Endothelial cell of hepatic sinusoid (primary cell): ENCODE results near the gene RGS4.
"Not testable (repeated sequence)": the region's sequence is repeated elsewhere in the genome, so short reads cannot be mapped to it uniquely, and the experiment has no call there.

Source experiments
- in situ Hi-C: cut with HindIII; loops from 2 replicates; pipeline ENCODE4 v1.10.0; 2017; ENCODE audit warnings: low sequenced_read_pairs

The RGS4 gene

GRCh38 chr1:163066168-163066567 lies 3.0 kb upstream of the RGS4 start:
- in situ Hi-C loops = loop anchor here (25.0 kb wide), 1 partner anchor 204 kb away; the partner anchor contains the start of gene CCDC190

DNA sequence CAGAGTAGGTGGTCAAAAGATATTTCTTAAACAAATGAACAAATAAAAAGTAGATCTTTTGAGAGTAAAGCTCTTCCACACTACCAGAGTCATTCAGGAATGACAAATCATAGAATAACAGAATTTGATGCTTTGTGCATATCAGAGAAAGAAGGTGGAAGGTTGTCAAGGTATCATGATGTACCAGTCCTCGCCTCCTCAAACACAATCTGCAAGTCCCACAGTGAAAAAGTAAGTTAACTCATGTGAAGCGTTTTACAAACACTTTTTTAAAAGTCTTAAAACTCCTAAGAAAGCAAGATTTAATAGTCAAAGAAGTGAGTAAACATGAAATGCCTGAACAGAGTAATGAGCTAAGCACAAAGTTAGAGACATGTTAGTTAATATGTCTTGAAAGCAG lies 2.5 kb upstream of the RGS4 start:
- in situ Hi-C loops = loop anchor here (25.0 kb wide), 1 partner anchor 204 kb away; the partner anchor contains the start of gene CCDC190

DNA sequence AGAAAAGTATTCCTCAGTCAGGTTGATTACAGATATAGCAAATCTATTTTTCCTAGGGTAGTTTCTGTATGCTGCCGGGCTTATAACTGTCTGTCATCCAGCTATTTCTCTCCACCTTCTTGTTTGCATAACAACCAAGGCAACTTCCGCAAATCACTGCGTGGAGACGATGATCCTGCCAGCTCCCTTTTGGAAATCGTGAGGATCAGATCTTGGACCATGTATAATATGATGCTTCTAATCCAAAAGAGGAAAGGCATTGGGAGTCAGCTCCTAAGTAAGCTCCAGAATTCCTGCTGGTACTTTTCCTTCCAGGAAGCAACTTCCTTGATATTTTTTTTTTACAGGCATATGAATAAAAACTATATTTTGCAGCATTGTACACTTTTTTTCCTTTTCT lies 445 bp upstream of the RGS4 start:
- in situ Hi-C loops = loop anchor here (25.0 kb wide), 1 partner anchor 206 kb away; the partner anchor contains the start of gene CCDC190

DNA sequence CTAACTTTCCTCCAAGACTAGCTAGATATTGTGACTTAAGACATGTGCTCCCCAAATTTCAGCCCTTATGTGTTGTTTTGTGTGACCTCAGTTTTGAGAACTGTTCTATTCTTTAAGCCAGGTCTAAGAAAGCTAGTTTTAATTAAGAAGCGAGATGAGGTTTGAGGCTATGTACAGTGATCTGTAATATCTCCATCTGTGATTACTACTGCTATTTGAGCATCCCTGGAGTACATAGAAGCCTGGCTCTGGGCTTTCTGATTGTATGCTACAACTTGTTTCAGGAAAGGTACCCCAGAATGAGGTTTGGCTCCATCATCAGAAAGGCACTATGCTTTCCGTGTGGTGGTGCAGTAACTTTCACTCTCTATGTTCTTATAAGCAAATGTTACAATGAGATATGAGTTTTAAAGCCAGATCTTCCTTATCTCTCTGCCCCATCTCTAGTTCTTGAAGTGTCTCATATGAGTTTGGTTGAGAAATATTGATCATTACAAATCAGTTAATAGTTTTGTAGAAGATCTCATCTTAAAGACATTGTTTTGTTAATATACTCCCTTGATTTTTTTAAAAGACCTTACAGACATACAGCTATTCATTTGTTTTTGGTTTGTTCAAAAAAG lies 605 bp downstream of the RGS4 start:
- in situ Hi-C loops = loop anchor here (5.0 to 25.0 kb wide), 2 partner anchors 108 to 207 kb away; partner anchors contain the start of gene CCDC190

GRCh38 chr1:163071405-163072255 lies 2.5 kb downstream of the RGS4 start:
- in situ Hi-C loops = loop anchor here (5.0 to 25.0 kb wide), 2 partner anchors 106 to 209 kb away; partner anchors contain the start of gene CCDC190

GRCh38 chr1:163072658-163073057 lies 3.5 kb downstream of the RGS4 start:
- in situ Hi-C loops = loop anchor here (5.0 to 25.0 kb wide), 2 partner anchors 105 to 210 kb away; partner anchors contain the start of gene CCDC190

DNA sequence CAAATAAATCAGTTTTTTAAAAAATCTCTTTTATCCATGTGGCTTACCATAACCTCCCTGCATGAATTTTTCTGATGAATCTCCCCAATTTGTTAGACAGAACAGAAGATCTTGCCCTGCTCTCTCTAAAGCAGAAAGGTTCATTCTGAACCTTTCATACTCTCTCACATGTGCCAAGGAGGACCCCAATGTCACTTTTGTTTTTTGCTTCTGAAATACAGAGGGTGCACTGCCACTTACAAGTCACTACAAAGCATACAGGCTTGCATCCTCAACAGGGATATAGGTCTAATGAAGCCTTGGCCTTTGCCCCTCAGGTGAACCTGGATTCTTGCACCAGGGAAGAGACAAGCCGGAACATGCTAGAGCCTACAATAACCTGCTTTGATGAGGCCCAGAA lies 4.8 kb downstream of the RGS4 start:
- in situ Hi-C loops = loop anchor here (5.0 to 25.0 kb wide), 2 partner anchors 103 to 212 kb away; partner anchors contain the start of gene CCDC190

DNA sequence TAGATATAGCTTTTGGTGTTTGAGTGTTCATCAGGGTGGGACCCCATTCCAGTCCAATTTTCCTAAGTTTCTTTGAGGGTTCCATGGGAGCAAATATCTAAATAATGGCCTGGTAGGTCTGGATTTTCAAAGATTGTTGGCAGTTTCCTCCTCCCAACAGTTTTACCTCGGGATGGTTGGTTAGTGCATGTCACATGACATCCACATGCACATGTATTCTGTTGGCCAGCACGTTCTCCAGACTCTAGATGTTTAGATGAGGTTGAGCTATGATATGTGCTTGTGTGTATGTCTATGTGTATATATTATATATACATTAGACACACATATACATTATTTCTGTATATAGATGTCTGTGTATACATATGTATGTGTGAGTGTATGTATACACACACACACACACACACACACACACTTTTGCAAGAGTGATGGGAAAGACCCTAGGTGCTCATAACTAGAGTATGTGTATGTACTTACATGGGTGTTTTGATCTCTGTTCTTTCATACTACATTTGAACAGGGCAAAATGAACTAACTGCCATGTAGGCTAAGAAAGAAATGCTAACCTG lies 5.6 kb downstream of the RGS4 start:
- in situ Hi-C loops = loop anchor here (5.0 to 25.0 kb wide), 2 partner anchors 103 to 212 kb away; partner anchors contain the start of gene CCDC190

DNA sequence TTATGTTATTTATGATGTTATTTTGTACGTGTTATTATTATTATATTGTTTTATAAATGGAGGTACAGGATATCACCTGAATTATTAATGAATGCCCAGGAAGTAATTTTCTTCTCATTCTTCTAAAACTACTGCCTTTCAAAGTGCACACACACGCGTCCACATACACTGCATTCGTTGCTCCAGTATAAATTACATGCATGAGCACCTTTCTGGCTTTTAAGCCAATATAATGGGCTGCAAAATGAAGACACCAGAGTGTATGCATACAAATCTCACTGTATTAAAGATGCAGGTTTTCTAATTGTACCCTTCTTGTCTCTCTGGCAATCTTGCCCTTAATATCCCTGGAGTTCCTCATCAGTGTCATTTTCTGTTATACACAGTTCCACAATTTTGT lies 6.9 kb downstream of the RGS4 start:
- in situ Hi-C loops = no loop called here

DNA sequence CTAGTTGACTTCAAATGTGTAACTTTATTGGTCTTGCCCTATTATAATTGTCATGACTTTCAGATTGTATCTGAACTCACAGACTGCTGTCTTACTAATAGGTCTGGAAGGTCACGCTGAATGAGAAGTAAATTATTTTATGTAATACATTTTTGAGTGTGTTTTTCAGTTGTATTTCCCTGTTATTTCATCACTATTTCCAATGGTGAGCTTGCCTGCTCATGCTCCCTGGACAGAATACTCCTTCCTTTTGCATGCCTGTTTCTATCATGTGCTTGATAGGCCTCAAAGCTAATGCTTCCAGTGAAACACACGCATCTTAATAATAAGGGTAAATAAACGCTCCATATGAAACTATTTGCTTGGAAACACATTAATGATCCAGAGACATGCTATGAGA lies 7.3 kb downstream of the RGS4 start:
- in situ Hi-C loops = no loop called here

GRCh38 chr1:163076981-163077761 lies 8.0 kb downstream of the RGS4 start:
- in situ Hi-C loops = no loop called here

DNA sequence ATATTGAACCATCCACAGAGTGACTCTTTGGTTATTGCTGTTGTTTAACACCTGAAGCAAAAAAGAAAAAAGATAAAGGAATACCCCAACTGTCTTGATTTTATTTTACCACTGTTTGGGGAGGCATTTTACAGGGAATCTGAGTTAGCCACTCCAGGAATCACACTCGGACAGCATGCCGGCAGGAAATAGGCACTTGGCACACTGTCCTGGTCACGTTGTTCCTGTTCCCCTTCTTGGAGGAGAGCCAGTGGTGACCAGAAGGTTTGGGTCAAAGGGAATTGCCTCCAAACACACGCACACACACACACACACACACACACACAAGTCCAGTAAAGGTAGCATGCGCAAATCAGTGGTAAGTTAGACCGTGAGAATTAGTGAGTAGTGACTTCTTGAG lies 13.8 kb downstream of the RGS4 start:
- in situ Hi-C loops = no loop called here

GRCh38 chr1:163083690-163084089 lies 14.5 kb downstream of the RGS4 start:
- in situ Hi-C loops = no loop called here

DNA sequence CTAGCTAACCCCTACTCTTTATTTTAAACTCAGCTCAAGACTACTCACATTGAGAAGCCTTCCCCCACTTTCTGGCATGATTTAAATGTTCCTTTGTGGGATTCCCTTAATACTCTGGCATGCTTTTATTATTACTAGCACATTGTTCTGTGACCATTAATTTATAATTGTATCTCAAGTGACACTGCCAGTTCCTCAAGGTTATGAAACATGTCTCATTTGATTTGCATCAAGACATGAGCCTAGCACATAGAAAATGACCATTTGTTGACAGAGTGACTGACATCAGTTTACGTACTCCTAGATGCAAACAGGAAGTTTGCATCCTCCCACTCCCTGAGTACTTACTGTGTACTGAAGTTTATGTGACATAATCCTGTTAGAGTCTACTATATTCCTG lies 15.2 kb downstream of the RGS4 start:
- in situ Hi-C loops = no loop called here

DNA sequence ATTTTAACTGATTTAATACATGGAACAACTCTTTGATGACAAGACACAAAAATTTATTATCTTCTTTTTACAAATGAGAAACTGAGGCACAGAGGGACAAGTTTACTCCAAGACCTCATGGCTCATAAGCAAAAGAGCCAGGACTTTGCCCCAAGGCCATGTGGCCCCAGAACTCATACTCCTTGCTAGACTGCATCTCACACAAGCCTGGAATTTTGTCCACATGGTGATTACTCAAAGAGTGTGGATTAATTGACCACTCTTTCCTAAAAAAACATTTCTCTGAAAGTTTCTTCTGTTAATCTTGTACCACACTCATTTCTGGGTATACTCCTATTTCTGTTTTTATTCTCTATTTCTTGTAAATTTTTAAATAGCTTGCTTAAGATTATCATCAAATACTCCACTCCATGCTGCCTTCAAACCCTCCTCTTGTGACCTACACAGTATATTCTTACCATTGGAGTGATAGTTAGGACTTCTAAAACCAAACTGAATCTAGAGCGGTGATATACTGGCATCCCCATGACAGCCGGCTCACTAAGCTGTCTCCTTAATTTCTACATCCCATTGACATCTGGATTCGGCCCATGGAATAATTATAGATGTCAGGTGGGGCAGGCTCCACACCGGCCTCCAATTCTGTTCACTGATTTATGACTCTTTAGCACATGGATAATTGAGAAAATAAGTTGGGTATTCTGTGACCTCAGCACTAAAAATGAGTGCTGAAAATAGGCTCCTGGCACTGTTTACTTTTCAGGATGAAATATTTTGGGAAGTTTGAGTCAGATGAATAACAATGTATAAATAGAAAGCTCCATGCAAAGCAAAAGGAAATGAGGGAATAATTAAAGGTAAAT lies 16.1 kb downstream of the RGS4 start:
- in situ Hi-C loops = no loop called here

GRCh38 chr1:163085904-163086268 lies 16.7 kb downstream of the RGS4 start:
- in situ Hi-C loops = no loop called here

- in situ Hi-C loops = not testable (repeated sequence)
Measured at GRCh38 chr1:163089117-163089516, 20.0 kb downstream of the RGS4 start.

DNA sequence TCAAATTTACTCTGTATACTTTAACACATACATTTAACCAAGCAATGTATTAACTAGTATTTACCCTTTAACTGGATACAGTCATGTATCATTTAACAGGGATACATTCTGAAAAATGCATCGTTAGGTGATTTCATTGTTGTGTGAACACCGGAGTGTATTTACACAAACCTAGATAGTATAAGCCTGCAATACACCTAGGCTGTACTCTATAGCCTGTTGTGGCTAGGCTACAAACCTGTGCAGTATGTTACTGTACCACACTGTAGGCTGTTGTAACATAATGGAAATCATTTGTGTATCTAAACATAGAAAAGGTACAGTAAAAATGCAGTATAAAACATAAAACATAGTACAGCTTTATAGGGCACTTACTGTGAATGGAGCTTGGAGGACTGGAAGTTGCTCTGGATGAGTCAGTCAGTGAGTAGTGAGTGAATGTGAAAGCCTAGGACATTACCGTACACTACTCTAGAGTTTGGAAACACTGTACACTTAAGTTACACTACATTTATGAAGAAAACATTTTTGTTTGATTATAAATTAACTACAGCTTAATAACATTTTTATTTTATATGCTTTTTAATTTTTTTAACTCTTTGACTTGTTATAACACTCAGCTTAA lies 21.3 kb downstream of the RGS4 start:
- in situ Hi-C loops = no loop called here

DNA sequence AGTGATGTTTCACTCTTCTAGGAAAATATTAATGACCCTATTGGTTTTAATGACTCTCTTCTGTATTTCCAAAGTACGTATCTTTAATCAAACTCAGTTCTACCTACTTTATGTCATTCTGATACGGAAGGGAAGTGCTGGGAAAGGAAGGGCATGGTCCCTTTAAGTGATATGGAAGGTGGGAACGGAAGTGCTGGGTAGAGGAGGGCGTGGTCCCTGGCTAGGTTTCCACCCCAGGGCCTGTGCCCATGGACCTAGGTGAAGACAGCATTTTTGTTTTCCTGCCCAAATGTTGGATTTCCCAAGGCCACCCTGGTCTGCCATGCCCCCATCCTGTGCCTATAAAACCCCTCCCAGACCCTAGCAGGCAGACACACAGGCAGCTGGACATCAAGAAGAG lies 24.0 kb downstream of the RGS4 start:
- in situ Hi-C loops = no loop called here
